HG02678 (cell line): ENCODE measurements around the gene MAST4.

Source experiments
- ATAC-seq: cut with Tn5 transposase; IDR thresholded peaks from one replicate; pipeline ENCODE4 v1.9.1; 2021; ENCODE audit warnings: mild to moderate bottlenecking, moderate library complexity; ENCODE audit not compliant: unreplicated experiment

Gene MAST4

GRCh38 chr5:66830636-66831035 is 234.4 kb downstream of the MAST4 start:
- no peak for ATAC-seq

- no peak for ATAC-seq
These were observed 243.5 kb downstream of the MAST4 start for GRCh38 chr5:66839636-66840185.

- peak; percentile 99 for ATAC-seq
These were observed 244.4 kb downstream of the MAST4 start for GRCh38 chr5:66840511-66841013.

- ATAC-seq: no peak
These were observed 245.1 kb downstream of the MAST4 start for GRCh38 chr5:66841264-66841663.

- ATAC-seq: no peak
These were observed 246.3 kb downstream of the MAST4 start for GRCh38 chr5:66842540-66842939.

GRCh38 chr5:66843065-66843464 is 246.9 kb downstream of the MAST4 start:
- ATAC-seq: no peak

- no peak for ATAC-seq
These were observed 252.8 kb downstream of the MAST4 start for GRCh38 chr5:66848749-66849641.

GRCh38 chr5:66849803-66850202 is 253.6 kb downstream of the MAST4 start:
- no peak for ATAC-seq

- ATAC-seq: no peak
These were observed 254.3 kb downstream of the MAST4 start for GRCh38 chr5:66850354-66851075.

- ATAC-seq: no peak
These were observed 255.1 kb downstream of the MAST4 start for GRCh38 chr5:66851306-66851705.

- ATAC-seq: no peak
These were observed 258.2 kb downstream of the MAST4 start for GRCh38 chr5:66854416-66854815.

GRCh38 chr5:66856041-66856805 is 260.0 kb downstream of the MAST4 start:
- ATAC-seq: no peak

GRCh38 chr5:66859526-66859925 is 263.3 kb downstream of the MAST4 start:
- ATAC-seq: no peak

- ATAC-seq: no peak
These were observed 264.2 kb downstream of the MAST4 start for GRCh38 chr5:66860199-66860975.

- no peak for ATAC-seq
These were observed 265.2 kb downstream of the MAST4 start for GRCh38 chr5:66861402-66861801.

GRCh38 chr5:66862020-66862419 is 265.8 kb downstream of the MAST4 start:
- ATAC-seq: no peak

- ATAC-seq: no peak
These were observed 267.3 kb downstream of the MAST4 start for GRCh38 chr5:66863243-66864170.

- ATAC-seq: no peak
These were observed 268.2 kb downstream of the MAST4 start for GRCh38 chr5:66864240-66864884.
